Epithelial cell of esophagus (primary cell): ENCODE results near the gene SRSF8.
A peak's percentile ranks its signal among the peaks of the same experiment; 100 is the strongest.

Experiments
- DNase-seq: peaks from one replicate; pipeline ENCODE4 v3.0.0; 2010; ENCODE audit warnings: low read depth
- H3K4me3 ChIP-seq: 2 replicates; pipeline ENCODE4 v1.5.1; 2011; ENCODE audit warnings: mild to moderate bottlenecking, low read length, control low read depth
- CTCF ChIP-seq: IDR thresholded peaks from 2 replicates; pipeline ENCODE4 v1.5.1; 2011; ENCODE audit warnings: low read depth, mild to moderate bottlenecking, low read length, control low read depth, inconsistent platforms; ENCODE audit not compliant: insufficient read depth; ENCODE audit errors: missing control alignments

SRSF8 gene

GRCh38 chr11:95067841-95068219 is 1.1 kb downstream of the SRSF8 start:
- peak overlapping the region; percentile 94 for H3K4me3 ChIP-seq
- TF ChIP-seq CTCF = no peak
- no peak for DNase-seq

DNA sequence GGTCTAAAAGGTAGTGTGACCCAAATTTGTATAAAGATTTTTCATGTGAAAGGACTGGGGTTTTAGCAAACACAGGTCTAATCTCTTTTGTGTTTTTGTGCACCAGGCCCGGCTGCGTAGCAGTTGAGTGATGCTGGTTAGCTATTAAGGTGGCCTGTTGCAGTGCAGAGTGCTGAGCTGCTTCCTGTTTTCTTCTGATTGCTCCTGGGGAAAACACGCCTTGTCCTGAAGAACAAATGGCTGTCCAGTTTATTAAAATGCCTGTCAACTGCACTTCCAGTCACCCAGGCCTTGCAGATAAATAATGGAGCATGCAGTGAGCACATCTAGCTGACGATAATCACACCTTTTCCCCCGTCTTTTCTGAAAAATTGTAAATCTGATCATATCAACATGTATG is 1.8 kb downstream of the SRSF8 start:
- no peak for TF ChIP-seq CTCF
- DNase-seq = peak; percentile 97
- peak overlapping the region; percentile 94 for H3K4me3 ChIP-seq

DNA sequence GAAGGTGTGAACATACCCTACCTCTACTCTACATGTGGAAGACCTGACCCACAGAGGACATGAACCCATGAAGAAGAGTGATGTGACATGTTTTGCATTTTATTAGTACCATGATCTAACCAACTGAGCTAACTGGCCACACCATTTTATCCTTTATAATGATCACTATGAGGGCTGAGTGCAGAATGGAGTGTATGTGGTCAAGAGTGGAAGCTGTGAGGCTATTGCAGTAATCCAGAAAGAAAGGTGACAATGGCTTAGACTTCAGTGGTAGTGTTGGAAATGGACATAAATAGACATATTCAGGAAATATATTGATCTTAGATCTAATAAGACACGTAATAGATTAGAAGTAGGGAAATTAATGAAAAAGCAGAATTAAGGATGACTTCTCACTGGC is 3.8 kb downstream of the SRSF8 start:
- H3K4me3 ChIP-seq = no peak overlapping the region
- TF ChIP-seq CTCF = no peak
- DNase-seq = no peak

- no peak for TF ChIP-seq CTCF
- no peak overlapping the region for H3K4me3 ChIP-seq
- DNase-seq = peak; percentile 72
Observed at GRCh38 chr11:95072948-95073347, 6.2 kb downstream of the SRSF8 start.

- TF ChIP-seq CTCF = no peak
- DNase-seq = peak; percentile 67
- no peak overlapping the region for H3K4me3 ChIP-seq
Observed at GRCh38 chr11:95074792-95075563, 8.3 kb downstream of the SRSF8 start.

DNA sequence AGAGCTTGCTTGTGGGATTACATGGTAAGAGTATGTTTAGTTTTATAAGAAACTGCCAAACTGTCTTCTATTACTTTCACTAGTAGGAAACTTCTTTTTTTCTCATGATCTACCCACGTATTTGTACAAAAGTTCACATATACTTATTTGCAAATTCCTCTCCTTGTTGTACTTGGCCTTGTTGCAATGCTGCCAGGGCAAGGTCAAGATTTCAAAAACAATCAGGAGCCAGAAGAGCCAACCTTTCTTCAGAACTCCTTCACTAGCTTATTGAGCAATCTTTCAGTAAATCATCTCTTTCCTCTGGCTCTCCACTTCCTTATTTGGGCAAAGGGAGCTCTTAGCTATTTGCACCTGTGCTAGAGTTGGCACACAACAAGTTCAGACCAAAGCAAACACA is 9.7 kb downstream of the SRSF8 start:
- no peak overlapping the region for H3K4me3 ChIP-seq
- no peak for TF ChIP-seq CTCF

GRCh38 chr11:95076981-95077380 is 10.3 kb downstream of the SRSF8 start:
- no peak for TF ChIP-seq CTCF
- no peak overlapping the region for H3K4me3 ChIP-seq
- DNase-seq = no peak

More for the DNA sequence above, 9.7 kb downstream of the SRSF8 start:
- peak; percentile 61 for DNase-seq
